Tibial artery (tissue), 4 donors: ENCODE data around the gene TMEM245.

ENCODE experiments used
- DNase-seq, 2 donors: peaks; one replicate each; pipeline ENCODE4 v3.0.0-alpha.2; 2019
- H3K27ac ChIP-seq, 2 donors: fragments of 200-600 bp; sonication (generic) in 1 of 2; 1 replicate in 1 of 2; 2 replicates in 1 of 2; pipeline ENCODE4 v1.5.1; 2018 to 2019; ENCODE audit warnings: mild to moderate bottlenecking in 1 of 2
- H3K27me3 ChIP-seq, 2 donors: fragments of 200-600 bp; sonication (generic) in 1 of 2; one replicate each; pipeline versions ENCODE4 v1.5.1 to v1.6.0; 2016 to 2019
- H3K36me3 ChIP-seq, 3 donors: fragments of 200-600 bp; sonication (generic) in 2 of 3; one replicate each; pipeline ENCODE4 v1.5.1; 2016 to 2019; ENCODE audit warnings: mild to moderate bottlenecking in 2 of 3
- H3K4me1 ChIP-seq, 4 donors: fragments of 200-600 bp; sonication (generic) in 2 of 4; 1 replicate in 3 of 4; 2 replicates in 1 of 4; pipeline ENCODE4 v1.5.1; 2016 to 2019
- H3K4me3 ChIP-seq, 2 donors: fragments of 200-600 bp; sonication (generic) in 1 of 2; 1 replicate in 1 of 2; 2 replicates in 1 of 2; pipeline ENCODE4 v1.5.1; 2018 to 2019; ENCODE audit warnings: mild to moderate bottlenecking in 2 of 2
- H3K9me3 ChIP-seq, 3 donors: fragments of 200-600 bp; sonication (generic) in 1 of 3; one replicate each; pipeline ENCODE4 v1.5.1; 2016 to 2019
- intact Hi-C: fragments of 100-400 bp; cut with DNase I; formaldehyde crosslinking; loops from one replicate; pipeline ENCODE4 v1.15.0; 2023; ENCODE audit warnings: low total_unique reads
- TF ChIP-seq, protein P1 (sequence below), 2 experiments: fragments of 200-600 bp in 1 of 2; fragments of 450-650 bp in 1 of 2; IDR thresholded peaks; one replicate each; pipeline ENCODE4 v1.5.1; 2017 to 2019; ENCODE audit warnings: antibody characterized with exemption in 2 of 2, mild to moderate bottlenecking in 1 of 2, moderate library complexity in 1 of 2

The TMEM245 gene

DNA sequence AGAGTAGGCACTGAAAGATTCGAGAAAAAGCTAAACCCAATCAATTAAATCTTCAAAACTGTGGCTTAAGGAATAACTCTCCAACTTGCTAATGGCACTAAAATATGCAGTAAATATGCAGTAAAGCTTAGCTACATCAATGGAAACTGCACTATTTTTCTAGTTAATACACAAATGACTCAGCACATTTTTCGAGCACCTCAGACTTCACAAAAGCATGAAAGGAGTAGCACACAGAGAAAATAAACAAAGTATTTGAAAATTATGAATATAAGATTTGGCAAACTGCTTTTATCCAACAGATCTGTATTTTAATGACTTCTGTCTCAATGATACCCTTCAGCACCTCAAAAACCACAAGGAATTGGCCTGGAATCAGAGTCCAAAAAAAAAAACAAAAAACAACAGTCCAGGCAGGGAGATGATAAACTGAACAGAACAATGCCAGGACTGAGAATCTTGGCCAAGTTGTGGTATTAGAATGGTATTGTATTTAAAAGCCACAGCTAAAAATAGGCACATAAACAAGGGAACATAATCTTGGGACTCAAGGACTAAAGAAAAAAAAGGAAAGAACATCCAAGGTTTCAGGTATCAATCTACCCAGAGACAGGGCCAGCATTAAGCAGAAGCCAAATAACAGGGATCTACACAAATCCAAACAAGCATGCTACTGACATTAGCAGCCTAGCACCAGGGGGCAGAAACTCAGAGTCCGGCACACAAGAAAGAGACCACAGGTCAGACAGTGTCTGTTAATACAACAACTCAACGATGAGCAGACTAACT is 21.4 kb downstream of the TMEM245 start:
- intact Hi-C loops = no loop called here
- H3K27me3 ChIP-seq = no peaks in the 10 kb centered on the region
- TF ChIP-seq, protein P1, sequence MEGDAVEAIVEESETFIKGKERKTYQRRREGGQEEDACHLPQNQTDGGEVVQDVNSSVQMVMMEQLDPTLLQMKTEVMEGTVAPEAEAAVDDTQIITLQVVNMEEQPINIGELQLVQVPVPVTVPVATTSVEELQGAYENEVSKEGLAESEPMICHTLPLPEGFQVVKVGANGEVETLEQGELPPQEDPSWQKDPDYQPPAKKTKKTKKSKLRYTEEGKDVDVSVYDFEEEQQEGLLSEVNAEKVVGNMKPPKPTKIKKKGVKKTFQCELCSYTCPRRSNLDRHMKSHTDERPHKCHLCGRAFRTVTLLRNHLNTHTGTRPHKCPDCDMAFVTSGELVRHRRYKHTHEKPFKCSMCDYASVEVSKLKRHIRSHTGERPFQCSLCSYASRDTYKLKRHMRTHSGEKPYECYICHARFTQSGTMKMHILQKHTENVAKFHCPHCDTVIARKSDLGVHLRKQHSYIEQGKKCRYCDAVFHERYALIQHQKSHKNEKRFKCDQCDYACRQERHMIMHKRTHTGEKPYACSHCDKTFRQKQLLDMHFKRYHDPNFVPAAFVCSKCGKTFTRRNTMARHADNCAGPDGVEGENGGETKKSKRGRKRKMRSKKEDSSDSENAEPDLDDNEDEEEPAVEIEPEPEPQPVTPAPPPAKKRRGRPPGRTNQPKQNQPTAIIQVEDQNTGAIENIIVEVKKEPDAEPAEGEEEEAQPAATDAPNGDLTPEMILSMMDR (IDR thresholded peaks at IDR 0.05) = peak; percentile 14 to 23
- DNase-seq = no peak
- peaks cover 0 to 59% (median 33%) of the 10 kb centered on the region in 4 donors for H3K4me1 ChIP-seq
- H3K9me3 ChIP-seq = no peaks in the 10 kb centered on the region
- no peak overlapping the region for H3K4me3 ChIP-seq
- peak overlapping the region; percentile 12 to 29 for H3K27ac ChIP-seq
- H3K36me3 ChIP-seq = peaks cover 0 to under 1% (median under 1%) of the 10 kb centered on the region in 3 donors

GRCh38 chr9:109097146-109097545 is 22.6 kb downstream of the TMEM245 start:
- H3K36me3 ChIP-seq = peaks cover 6 to 12% (median 7%) of the 10 kb centered on the region in 3 donors
- TF ChIP-seq, protein P1 (IDR thresholded peaks at IDR 0.05) = no peak
- H3K4me1 ChIP-seq = peaks cover 0 to 54% (median 33%) of the 10 kb centered on the region in 4 donors
- no peak overlapping the region for H3K4me3 ChIP-seq
- H3K27me3 ChIP-seq = no peaks in the 10 kb centered on the region
- H3K27ac ChIP-seq = peak overlapping the region in 1 of 2 donors; percentile 29
- intact Hi-C loops = no loop called here
- no peaks in the 10 kb centered on the region for H3K9me3 ChIP-seq
- DNase-seq = no peak

DNA sequence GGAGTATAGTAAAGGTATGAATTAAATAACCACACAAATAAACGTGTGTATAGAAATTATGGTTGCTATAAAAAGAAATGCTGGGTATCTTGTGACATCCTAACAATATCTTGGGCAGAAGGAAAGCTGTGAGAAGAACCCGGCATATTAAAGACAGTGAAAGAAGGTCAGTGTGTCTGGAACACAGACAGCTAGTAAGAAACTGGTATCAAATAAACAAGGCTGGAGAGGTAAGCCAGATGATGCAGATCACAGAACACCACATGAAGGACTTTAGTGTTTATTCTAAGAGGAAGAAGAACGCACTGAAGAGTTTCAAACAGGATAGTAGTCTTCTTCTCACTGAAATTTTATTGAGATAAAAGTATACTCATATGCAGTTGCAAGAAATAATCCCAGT is 24.4 kb downstream of the TMEM245 start:
- H3K27me3 ChIP-seq = no peaks in the 10 kb centered on the region
- peaks cover 17 to 23% (median 21%) of the 10 kb centered on the region in 3 donors for H3K36me3 ChIP-seq
- H3K4me1 ChIP-seq = peaks cover 0 to 38% (median 29%) of the 10 kb centered on the region in 4 donors
- DNase-seq = no peak
- intact Hi-C loops = no loop called here
- no peak overlapping the region for H3K27ac ChIP-seq
- TF ChIP-seq, protein P1 (IDR thresholded peaks at IDR 0.05) = no peak
- H3K9me3 ChIP-seq = no peaks in the 10 kb centered on the region
- no peak overlapping the region for H3K4me3 ChIP-seq

- Histone ChIP-seq H3K36me3 (peaks cover 27 to 34% (median 31%) of the 10 kb centered on the region in 3 donors), H3K27me3 (no peaks in the 10 kb centered on the region), H3K9me3 (no peaks in the 10 kb centered on the region), H3K4me3 (no peak overlapping the region), H3K27ac (no peak overlapping the region), H3K4me1 (peaks cover 0 to 34% (median 20%) of the 10 kb centered on the region in 4 donors)
- no peak for DNase-seq
- TF ChIP-seq, protein P1 (IDR thresholded peaks at IDR 0.05) = no peak
- intact Hi-C loops = no loop called here
Measured at GRCh38 chr9:109094268-109094667, 25.5 kb downstream of the TMEM245 start.

DNA sequence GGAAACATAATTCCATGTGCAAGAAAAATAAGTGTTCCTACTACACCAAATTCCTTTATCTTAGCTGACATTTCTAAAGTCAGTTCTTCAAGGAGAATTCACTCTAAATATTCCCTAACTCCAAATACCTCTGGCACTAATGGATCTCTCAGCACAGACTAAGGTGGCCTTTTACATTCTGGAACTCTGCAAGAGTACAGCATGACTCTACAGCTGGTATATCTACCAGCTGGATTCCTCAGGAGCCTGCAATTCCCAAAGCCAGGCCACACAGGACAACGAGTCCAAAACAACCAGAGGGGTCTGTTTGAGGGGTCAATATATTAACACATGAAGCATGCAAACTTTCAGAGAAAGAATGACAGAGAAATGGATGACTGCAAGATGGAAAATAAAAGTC is 27.2 kb downstream of the TMEM245 start:
- Histone ChIP-seq H3K4me1 (peaks cover 0 to 17% (median 5%) of the 10 kb centered on the region in 4 donors), H3K4me3 (no peak overlapping the region), H3K36me3 (peaks cover 42 to 50% (median 46%) of the 10 kb centered on the region in 3 donors), H3K27me3 (no peaks in the 10 kb centered on the region), H3K9me3 (no peaks in the 10 kb centered on the region), H3K27ac (no peak overlapping the region)
- TF ChIP-seq, protein P1 (IDR thresholded peaks at IDR 0.05) = no peak
- intact Hi-C loops = no loop called here
- no peak for DNase-seq
